HepG2 (cell line): ENCODE results near the gene CEMP1. TPM values are rescaled to one million over a fixed set of nuclear protein-coding genes. Genes with fewer than 3 reads are reported as not detected.

Experiments used
- ELF4 ChIP-seq: sonication (generic); formaldehyde crosslinking; IDR thresholded peaks from 2 replicates; pipeline ENCODE4 v1.5.0; 2020; ENCODE audit warnings: missing genetic modification reagents, mild to moderate bottlenecking, moderate library complexity, borderline replicate concordance
- HNRNPL ChIP-seq: fragments of 200-400 bp; formaldehyde crosslinking; IDR thresholded peaks from 2 replicates; pipeline ENCODE4 v1.6.1; 2017; ENCODE audit warnings: mild to moderate bottlenecking, low read depth, low read length
- KLF6 ChIP-seq: IDR thresholded peaks from 2 replicates; pipeline ENCODE4 v1.8.0; 2016; ENCODE audit warnings: missing biosample characterization, missing genetic modification reagents
- LRRFIP1 ChIP-seq: sonication (generic); formaldehyde crosslinking; conservative IDR thresholded peaks from 2 replicates; pipeline ENCODE4 v1.4.0; 2020; ENCODE audit warnings: missing genetic modification reagents
- MBD4 ChIP-seq: IDR thresholded peaks from 2 replicates; pipeline ENCODE4 v1.6.1; 2012; ENCODE audit warnings: low read length, inconsistent platforms, borderline replicate concordance
- RFX1 ChIP-seq: fragments of 450-650 bp; IDR thresholded peaks from 2 replicates; pipeline ENCODE4 v1.6.1; 2017
- SMC3 ChIP-seq: IDR thresholded peaks from 2 replicates; pipeline ENCODE4 v1.6.1; 2011; ENCODE audit warnings: low read length, improper control_type of control experiment
- U2AF1 ChIP-seq: fragments of 200-400 bp; formaldehyde crosslinking; optimal IDR thresholded peaks from 2 replicates; pipeline ENCODE3; 2017; ENCODE audit warnings: mild to moderate bottlenecking, low read depth, low read length
- UBTF ChIP-seq: sonication (generic); formaldehyde crosslinking; IDR thresholded peaks from 2 replicates; pipeline ENCODE4 v1.4.0; 2020; ENCODE audit warnings: mild to moderate bottlenecking, missing genetic modification reagents
- ZNF124 ChIP-seq: sonication (generic); formaldehyde crosslinking; IDR thresholded peaks from 2 replicates; pipeline ENCODE4 v1.4.0; 2020; ENCODE audit warnings: missing genetic modification reagents
- ZNF576 ChIP-seq: sonication (generic); formaldehyde crosslinking; IDR thresholded peaks from 2 replicates; pipeline ENCODE4 v1.4.0; 2020; ENCODE audit warnings: mild to moderate bottlenecking, missing genetic modification reagents
- ZNF790 ChIP-seq: sonication (generic); formaldehyde crosslinking; IDR thresholded peaks from 2 replicates; pipeline ENCODE4 v1.8.0; 2022; ENCODE audit warnings: missing genetic modification reagents, mild to moderate bottlenecking, borderline replicate concordance
- polyA plus RNA-seq, 8 experiments: library from polyadenylated mRNA; depleted of rRNA in 3 of 8; stranded (reverse) in 7 of 8; unstranded in 1 of 8; fragments of >200 nt; fragmentation: Illumina TruSeq in 4 of 8; extraction: Trizol in 4 of 8; gene quantifications; 2 replicates each; pipeline versions ENCODE4 v1.2.1 to v1.2.3, GENCODE V29; 2011 to 2016; ENCODE audit warnings: low read depth in 4 of 8, missing spikeins in 1 of 8, mixed read lengths in 1 of 8; ENCODE audit not compliant: insufficient read depth in 1 of 8
- total RNA-seq, 5 experiments: library from RNA; depleted of rRNA; stranded (reverse); fragments of >200 nt; fragmentation: Illumina TruSeq; extraction: Trizol; gene quantifications; 2 replicates each; pipeline ENCODE4 v1.2.3, GENCODE V29; 2016; ENCODE audit warnings: low read depth in 1 of 5
- TF ChIP-seq, protein P1 (sequence below): sonication (generic); formaldehyde crosslinking; IDR thresholded peaks from 2 replicates; pipeline ENCODE4 v1.9.0; 2021; ENCODE audit warnings: missing genetic modification reagents, borderline replicate concordance
- TF ChIP-seq, protein P2 (sequence below): sonication (generic); formaldehyde crosslinking; IDR thresholded peaks from 2 replicates; pipeline ENCODE4 v1.4.0; 2020; ENCODE audit warnings: missing genetic modification reagents, borderline replicate concordance

The CEMP1 gene
- total and polyA plus RNA-seq, 2 of the 13 experiments (the other 11 are each of a cell fraction or from before 2014, with no cell fraction given), result not detected

DNA sequence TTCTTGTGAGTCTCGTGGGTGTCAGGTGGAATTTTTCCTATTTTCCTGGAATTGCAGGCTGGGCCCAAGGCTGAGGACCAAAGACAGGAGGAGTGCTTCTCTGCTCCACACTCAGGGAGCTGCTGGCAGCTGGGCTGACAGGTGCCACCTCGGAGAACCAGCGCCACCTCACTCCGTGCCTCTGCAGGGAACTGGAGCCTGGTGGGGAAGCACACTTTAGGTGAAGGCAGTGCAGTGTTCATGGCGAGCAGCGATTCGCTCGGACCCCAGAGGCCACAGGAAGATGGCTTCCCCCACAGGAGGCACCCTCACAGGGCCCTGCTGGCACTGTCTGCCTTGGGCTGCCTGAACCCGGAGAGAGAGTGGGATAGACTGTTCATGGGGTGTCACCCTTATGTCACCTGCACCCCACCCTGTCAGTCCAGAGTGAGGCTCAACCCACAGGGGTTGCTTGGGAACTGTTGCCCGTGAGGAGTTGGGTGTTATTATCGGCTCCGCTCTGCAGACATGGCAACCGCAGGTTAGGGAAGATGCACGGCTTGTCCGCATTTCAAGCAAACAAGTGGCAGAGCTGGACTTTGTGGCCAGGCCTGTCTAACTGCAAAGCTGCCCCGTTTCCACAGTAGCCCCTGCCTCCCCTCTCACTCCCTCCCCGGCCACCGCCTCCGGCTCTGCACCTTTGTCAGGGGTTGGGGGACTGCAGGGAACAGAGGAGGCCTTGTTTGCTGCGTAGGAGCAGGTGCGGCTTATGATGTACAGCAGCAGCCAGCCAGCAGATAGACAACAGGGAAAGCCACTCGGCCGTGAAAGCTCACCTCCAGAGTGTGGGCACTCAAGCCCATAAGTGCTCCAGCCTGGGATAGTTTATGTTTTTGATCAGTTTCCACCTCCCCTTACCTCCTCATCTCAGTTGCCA lies 40.8 kb downstream of the CEMP1 start (continued):
- TF ChIP-seq LRRFIP1 (CRISPR knock-in tag) (no peak), HNRNPL (peak; percentile 49; the same call in 1 of the 2 replicates), UBTF (no peak), SMC3 (no peak), ZNF790 (CRISPR knock-in tag) (no peak), ZNF124 (CRISPR knock-in tag) (no peak), RFX1 (no peak), ZNF576 (CRISPR knock-in tag) (no peak), U2AF1 (no peak), MBD4 (no peak), ELF4 (no peak), KLF6 (CRISPR knock-in tag) (no peak)
- TF ChIP-seq, protein P1, sequence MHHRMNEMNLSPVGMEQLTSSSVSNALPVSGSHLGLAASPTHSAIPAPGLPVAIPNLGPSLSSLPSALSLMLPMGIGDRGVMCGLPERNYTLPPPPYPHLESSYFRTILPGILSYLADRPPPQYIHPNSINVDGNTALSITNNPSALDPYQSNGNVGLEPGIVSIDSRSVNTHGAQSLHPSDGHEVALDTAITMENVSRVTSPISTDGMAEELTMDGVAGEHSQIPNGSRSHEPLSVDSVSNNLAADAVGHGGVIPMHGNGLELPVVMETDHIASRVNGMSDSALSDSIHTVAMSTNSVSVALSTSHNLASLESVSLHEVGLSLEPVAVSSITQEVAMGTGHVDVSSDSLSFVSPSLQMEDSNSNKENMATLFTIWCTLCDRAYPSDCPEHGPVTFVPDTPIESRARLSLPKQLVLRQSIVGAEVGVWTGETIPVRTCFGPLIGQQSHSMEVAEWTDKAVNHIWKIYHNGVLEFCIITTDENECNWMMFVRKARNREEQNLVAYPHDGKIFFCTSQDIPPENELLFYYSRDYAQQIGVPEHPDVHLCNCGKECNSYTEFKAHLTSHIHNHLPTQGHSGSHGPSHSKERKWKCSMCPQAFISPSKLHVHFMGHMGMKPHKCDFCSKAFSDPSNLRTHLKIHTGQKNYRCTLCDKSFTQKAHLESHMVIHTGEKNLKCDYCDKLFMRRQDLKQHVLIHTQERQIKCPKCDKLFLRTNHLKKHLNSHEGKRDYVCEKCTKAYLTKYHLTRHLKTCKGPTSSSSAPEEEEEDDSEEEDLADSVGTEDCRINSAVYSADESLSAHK (CRISPR knock-in tag), result no peak
- TF ChIP-seq, protein P2, sequence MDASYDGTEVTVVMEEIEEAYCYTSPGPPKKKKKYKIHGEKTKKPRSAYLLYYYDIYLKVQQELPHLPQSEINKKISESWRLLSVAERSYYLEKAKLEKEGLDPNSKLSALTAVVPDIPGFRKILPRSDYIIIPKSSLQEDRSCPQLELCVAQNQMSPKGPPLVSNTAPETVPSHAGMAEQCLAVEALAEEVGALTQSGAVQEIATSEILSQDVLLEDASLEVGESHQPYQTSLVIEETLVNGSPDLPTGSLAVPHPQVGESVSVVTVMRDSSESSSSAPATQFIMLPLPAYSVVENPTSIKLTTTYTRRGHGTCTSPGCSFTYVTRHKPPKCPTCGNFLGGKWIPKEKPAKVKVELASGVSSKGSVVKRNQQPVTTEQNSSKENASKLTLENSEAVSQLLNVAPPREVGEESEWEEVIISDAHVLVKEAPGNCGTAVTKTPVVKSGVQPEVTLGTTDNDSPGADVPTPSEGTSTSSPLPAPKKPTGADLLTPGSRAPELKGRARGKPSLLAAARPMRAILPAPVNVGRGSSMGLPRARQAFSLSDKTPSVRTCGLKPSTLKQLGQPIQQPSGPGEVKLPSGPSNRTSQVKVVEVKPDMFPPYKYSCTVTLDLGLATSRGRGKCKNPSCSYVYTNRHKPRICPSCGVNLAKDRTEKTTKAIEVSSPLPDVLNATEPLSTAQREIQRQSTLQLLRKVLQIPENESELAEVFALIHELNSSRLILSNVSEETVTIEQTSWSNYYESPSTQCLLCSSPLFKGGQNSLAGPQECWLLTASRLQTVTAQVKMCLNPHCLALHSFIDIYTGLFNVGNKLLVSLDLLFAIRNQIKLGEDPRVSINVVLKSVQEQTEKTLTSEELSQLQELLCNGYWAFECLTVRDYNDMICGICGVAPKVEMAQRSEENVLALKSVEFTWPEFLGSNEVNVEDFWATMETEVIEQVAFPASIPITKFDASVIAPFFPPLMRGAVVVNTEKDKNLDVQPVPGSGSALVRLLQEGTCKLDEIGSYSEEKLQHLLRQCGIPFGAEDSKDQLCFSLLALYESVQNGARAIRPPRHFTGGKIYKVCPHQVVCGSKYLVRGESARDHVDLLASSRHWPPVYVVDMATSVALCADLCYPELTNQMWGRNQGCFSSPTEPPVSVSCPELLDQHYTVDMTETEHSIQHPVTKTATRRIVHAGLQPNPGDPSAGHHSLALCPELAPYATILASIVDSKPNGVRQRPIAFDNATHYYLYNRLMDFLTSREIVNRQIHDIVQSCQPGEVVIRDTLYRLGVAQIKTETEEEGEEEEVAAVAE, result no peak
